GM19372 (cell line): ENCODE data around the gene ANKRD62.

Experiments used
- ATAC-seq: cut with Tn5 transposase; IDR thresholded peaks from one replicate; pipeline ENCODE4 v1.9.1; 2021; ENCODE audit warnings: mild to moderate bottlenecking, low read depth, moderate library complexity; ENCODE audit not compliant: unreplicated experiment

The ANKRD62 gene

GRCh38 chr18:12162786-12163185 lies 69.1 kb downstream of the ANKRD62 start:
- ATAC-seq = no peak

GRCh38 chr18:12165038-12165768 lies 71.6 kb downstream of the ANKRD62 start:
- no peak for ATAC-seq
